Esophagus mucosa (tissue), 1 donor: ENCODE results near the gene NHS. TPM values are rescaled to one million over a fixed set of nuclear protein-coding genes. Genes with fewer than 3 reads are reported as not detected.

Experiments used
- ATAC-seq: fragments of 200-7000 bp; cut with Tn5 transposase; one replicate; pipeline ENCODE4 v1.9.1; 2020
- total RNA-seq: library from RNA; stranded (reverse); gene quantifications from one replicate; pipeline ENCODE4 v1.2.4, GENCODE V29; 2023
- donor health status: DM: yes; HTN: yes; CAD: no.

Gene NHS
- total RNA-seq, 1 donor from 2014 or later, result 2.5 TPM

DNA sequence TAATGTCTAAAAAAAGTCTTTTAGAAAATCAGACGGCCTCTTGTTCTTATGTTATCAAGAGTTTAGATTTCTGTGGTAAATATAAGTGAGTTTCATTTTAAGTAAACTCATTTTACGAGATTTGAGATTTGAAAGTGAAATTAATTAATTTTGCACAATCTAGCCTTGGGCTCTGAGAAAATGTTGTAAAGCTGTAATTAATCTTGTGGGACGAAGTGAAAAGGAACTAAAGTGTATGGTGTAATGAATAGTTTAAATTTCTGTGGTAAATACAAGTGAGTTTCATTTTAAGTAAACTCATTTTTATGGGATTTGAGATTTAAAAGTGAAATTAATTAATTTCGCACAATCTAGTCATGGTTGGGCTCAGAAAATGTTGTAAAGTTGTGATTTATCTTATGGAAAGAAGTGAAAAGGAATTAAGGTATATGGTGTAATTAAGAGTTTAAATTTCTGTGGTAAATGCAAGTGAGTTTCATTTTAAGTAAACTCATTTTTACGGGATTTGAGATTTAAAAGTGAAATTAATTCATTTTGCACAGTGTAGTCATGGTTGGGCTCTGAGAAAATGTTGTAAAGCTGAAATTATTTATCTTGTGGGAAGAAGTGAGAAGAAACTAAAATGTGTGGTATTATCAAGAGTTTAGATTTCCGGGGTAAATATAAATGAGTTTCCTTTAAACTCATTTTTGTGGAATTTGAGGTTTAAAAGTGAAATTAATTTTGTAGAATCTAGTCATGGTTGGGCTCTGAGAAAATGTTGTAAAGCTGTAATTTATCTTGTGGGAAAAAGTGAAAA lies 363.9 kb downstream of the NHS start:
- no peak for ATAC-seq

DNA sequence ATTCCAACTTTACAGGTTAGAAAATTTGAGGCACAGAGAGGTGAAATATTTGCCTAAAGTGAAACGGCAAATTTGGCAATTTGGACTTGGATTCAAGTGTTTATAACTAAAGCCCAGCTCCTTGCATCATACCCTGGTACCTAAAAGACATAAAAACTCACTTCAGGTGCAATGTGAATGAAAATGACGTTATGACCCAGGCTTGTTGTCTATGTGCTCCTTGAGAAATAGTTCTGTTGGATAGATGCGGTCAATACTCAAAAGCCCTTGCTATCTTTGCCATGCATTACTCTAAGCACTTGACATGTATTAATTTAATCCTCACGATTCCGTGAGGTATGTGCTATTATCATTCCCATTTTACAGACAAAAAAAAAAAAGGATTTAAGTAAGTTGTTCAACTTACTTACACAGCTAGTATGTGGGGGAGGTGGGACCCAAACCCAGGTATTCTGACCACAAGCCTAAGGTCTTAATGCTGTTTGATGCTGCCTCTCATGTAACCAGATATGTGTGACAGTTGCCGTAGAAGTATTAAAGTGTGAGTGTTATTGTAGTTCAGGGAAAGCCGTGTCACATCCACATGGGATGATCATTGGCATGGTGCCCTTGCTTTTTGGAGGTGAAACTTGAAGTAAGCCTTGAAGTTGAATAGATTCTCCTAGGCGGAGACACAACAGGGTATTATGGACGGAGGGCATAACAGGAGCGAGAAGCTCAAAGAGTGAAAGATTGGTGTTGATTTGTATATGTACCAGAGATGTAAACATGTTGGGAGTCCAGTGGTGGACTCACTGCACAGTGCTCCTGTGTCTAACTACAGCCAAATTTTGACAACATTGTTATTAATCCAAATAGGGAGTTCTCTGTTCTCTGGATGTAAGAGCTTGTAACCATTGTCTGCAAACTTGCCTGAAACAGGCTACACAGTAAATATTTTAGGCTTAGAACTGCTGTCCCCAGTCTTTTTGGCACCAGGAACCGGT lies 365.4 kb downstream of the NHS start:
- no peak for ATAC-seq

DNA sequence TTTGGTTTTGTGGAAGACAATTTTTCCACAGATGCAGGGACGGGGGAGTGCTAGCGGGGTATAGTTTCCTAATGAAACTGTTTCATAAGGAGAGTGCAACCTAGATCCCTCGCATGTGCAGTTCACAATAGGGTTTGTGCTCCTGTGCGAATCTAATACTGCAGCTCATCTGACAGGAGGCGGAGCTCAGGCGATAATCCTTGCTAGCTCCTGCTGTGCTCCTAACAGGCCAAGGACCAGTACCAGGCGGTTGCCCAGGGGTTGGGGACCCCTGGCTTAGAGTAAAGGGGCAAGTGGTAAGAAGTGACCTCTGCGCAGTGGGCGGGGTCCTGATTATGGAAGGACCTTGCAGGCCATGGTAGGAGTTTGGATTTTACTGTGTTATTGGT lies 366.1 kb downstream of the NHS start:
- no peak for ATAC-seq

DNA sequence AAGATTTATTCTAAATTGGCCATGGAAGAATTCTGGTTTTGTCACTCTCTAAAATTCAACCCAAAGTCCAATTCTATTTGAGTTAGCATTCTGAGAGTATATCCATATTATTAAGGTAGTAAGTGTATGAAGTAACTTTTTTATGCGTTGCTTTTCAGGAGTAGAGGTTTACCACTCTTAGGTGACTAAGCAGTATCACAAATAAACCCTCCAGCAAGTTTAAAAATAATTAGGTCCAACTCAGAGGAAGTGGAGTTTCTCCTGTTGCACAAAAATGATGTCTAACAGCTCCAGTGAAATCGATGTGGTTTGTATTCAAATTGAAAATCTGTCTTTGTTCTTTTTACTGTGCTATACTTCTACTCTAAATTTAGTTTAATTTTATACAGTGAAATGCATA lies 368.9 kb downstream of the NHS start:
- ATAC-seq, result no peak

DNA sequence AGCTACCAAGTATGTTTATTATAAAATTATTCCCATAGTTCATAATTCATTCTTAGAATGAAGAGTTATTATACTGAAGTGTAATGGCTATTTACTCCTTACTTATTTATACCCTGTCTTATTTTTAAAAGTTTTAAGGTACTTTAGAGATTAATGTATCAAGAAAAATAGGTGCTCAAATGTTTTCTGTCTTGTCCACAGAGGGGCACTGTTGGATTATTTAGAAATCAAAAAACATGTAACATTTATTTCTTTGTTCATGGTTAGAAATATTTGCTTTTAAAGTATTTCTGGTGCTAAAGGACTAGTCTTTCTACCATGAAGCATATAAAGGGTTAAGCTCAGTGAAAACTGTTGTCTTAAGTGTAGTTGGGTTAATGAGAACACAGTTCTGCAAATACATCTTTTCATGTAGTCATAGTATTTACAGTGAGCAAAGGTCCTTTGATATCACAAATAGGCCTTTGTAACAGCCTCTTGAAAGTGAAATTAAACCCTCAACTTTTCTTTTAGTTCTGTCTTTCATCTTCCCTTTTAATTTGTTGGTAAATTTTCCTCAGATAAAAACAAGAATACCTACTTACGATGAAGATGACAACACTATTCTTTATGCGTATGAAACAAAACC lies 370.0 kb downstream of the NHS start:
- no peak for ATAC-seq

DNA sequence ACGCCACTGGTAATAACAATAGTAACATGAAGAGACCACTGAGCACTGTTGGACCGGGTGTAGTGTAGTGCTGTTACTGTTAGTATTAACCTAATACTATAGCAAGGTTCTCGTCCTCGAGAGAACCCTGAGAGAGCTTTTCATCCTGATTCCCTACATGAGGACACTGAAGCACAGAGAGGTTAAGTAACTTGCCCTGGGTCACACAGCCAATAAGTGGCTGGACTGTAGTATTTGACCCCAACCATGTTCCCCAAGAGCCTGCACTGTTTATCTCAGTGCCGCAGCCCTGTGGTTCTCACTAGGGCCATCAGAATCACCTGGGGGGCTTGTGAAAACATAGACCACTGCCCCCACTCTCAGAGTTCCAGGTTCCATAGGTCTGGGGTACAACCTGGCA lies 372.7 kb downstream of the NHS start:
- ATAC-seq, result no peak

DNA sequence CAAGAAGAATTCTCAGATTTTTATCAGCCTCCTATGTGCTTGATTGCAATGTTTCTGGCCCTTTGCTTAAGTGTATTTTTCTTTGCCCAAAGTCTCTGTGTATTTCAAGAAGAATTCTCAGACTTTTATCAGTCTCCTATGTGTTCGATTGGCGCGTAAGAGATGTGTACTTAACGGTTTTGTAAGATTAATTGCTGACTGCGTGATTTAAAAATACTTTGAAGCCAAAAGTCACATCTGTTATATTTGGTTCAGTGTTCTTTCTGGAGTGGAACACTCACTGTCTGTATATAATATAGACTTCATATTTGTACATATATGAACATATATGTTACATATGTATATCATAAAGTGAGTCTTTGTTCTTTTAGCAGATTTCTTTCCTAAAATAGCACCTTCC lies 373.7 kb downstream of the NHS start:
- ATAC-seq, result no peak

DNA sequence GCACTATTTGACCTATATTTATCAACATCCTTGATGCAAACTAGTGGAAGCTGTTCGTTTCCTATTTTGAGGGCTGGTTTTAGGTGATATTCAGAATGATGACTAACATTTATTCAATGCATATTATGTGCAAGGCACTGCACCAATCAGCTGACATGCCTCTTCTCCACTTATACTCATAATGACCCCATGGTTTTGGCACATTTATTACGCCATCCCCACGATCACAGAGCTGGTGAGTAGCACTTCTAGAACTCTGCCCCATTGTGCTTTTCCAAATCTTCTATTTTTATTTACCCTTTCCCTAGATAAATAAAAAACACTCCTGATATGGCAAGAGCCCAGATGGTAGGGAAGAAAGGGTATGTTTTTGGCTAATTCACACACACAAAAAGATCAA lies 375.4 kb downstream of the NHS start:
- no peak for ATAC-seq

DNA sequence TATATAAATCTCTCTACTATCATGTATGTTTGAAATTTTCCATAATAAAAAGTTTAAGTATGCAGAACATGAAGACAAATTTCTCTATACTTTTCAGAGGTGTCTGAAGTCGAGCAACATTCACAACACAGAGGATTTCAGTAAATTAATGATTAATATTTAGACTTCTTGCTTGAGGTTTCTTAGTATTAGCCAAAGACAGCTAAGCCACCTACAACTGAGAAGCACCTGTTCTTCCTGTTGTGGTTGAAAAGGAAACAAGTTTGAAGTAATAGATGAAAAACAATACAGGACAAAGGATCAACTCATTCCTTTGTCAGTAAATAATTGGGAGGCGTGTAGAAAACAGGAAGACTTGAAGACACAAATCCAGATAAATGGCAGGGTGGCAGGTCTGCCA lies 383.4 kb downstream of the NHS start:
- ATAC-seq, result no peak

DNA sequence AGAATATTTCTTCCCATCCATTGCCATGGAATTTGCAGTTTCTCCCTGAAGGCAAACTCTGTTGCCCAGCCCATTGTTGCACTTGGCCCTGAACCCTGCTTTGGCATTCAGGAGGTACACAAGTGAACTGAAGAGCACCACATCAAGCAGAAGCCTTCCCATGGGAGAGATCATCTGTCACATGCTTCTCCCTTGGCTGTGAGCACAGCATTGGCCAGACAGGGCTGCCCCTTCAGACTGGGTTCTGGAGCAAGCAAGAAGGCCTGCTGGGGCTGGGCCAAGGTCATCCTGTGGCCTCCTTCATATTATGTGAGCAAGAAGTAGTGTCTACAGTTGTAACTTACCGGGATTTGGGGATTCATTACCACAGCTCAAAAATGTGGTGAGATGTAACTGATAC lies 385.0 kb downstream of the NHS start:
- ATAC-seq, result no peak

DNA sequence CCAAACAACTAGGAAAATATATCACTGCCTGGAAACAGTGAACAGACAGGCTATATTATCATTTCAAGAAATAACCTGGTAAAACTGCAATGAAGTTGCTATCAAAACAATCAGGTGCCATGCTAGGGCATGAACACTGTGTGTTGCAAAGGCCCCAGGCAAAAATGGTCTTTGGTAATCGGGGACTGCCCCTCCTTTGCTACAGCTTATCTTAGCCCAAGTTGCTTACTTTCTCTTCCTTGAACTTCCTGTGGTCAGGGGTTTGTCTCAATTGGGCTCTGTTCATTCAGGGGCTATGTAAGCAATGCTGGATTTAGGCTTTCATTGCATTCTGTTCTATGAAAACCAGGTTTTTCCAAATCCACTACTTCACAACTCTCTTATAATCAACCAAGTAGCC lies 392.7 kb downstream of the NHS start:
- ATAC-seq, result no peak

DNA sequence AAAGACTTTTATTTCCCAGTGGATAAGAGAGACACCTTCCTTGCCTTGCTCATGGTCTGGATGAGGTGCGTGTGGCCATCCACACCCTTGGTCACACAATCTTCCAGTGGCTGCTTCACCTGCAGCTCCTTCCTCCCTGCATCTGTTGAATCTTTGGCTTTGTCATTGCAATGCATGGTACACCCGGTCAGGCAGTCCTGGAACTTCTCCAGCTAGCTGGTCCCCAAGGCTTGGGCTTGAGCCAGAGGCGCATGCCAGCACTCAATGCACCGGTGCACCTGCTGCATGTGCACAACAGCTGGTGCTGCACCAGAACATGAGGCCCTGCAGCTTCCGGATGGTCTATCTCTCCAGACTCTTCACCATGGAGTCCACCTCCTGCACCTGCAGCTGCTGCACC lies 394.0 kb downstream of the NHS start:
- no peak for ATAC-seq

DNA sequence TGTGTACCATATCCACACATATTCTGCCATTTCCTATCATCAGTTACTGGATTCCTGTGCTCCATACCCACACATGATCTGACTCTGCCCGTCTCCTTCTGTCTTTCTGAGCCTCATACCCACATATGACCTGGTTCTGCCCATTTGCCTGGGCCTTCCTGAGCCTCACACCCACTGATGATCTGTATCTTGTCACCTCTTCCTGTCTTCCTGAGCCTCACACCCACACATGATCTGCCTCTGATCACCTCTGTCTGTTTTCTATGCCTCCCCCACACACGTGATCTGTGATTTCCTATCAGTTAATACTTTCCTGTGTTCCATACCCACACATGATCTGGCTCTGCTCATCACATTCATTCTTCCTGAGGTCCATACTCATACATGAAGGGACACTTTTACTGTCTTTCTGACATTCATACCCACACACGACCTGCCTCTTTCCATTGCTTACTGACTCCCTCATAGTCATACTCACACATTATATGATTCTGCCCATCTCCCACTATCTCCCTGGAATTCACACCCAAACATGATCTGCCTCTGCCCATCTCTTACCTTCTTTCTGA lies 394.8 kb downstream of the NHS start:
- no peak for ATAC-seq

DNA sequence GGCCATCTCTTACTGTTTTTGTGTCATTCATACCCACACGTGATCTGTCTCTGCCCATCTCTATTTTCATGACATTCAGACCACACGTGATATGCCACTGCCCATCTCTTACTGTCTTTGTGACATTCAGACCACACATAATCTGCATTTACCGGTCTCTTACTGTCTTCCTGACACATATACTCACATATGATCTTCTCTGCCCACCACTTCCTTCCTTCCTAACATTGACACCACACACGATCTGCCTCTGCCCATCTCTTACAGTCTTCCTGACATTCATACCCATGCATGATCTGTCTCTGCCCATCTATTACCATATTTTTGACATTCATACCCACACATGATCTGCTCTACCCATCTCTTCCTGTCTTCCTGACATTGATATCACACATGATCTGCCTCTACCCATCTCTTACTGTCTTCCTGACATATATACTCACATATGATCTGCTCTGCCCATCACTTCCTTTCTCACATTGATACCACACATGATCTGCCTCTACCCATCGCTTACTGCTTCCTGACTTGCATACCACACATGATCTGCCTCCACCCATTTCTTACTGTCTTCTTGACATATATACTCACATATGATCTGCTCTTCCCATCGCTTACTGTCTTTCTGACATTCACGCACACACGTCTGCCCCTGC lies 398.3 kb downstream of the NHS start:
- ATAC-seq, result no peak

DNA sequence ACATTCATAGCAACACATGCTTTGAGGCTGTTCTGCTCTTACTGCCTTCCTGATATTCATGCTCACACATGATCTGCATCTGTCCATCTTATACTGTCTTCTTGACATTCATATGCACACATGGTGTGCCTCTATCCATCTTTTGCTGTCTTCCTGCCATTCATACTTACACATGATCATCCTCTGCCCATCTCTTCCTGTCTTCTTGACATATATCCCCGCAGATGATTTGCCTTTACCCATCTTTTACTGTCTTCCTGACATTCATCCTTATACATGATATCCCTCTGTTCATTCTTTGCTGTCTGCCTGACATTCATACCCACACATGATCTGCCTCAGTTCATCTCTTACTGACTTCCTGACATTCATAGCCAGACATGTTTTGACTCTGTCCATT lies 399.1 kb downstream of the NHS start:
- no peak for ATAC-seq

DNA sequence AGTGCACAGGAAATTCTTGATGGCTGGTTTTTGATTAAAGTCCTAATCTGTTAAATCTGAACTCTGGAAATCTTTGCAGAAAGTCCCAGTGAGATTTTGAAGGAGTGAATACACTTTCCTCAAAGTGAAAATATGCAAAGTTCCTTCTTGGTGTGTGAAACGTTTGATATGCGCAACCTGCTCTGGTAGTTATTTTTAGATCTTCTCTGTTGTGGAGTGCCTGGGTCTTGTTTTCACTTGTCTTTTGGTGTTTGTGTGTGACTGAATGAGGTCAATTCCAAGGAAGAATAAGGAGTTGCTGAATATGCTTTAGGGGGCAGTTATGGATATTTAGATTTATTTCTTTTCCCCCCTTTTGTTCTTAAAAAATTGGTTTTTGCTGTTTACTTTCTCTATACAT lies 404.0 kb downstream of the NHS start:
- no peak for ATAC-seq

DNA sequence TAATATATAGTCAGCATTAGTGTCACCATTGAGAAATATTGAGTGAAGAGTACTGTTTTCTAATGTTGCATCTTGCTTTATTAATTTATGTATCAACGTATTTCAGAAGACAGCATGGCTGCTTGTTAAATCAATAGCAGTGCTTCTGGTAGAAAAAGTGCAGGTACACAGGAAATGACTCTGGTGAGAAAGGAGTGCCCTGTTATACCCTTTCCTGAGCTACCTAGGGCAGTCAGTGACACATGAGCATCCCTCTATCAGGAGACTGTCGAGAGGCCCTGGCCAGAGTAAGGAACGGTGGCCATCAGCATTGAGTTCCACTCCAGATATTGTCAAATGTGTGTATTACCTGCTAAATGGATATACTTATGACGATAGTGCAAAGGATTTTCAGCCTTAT lies 404.4 kb downstream of the NHS start:
- ATAC-seq, result no peak
